GM06990 (cell line): ENCODE data around the gene RAB11FIP3.
"Not testable (repeated sequence)": the region's sequence is repeated elsewhere in the genome, so short reads cannot be mapped to it uniquely, and the experiment has no call there.

Source experiments
- DNase-seq: peaks from one replicate; pipeline ENCODE4 v3.0.0-alpha.2; 2011; ENCODE audit not compliant: insufficient read length; ENCODE audit errors: extremely low read depth
- H3K27me3 ChIP-seq: replicated peaks from 2 replicates; pipeline ENCODE4 v1.6.0; 2011; ENCODE audit warnings: low read length; ENCODE audit not compliant: control insufficient read depth, insufficient read depth
- H3K36me3 ChIP-seq: 2 replicates; pipeline ENCODE4 v1.5.1; 2011; ENCODE audit warnings: low read length; ENCODE audit not compliant: control insufficient read depth, insufficient read depth
- H3K4me3 ChIP-seq: replicated peaks from 2 replicates; pipeline ENCODE4 v1.5.1; 2011; ENCODE audit warnings: low read depth, mild to moderate bottlenecking, control low read depth, low read length
- TF ChIP-seq, protein P1 (sequence below): IDR thresholded peaks from 2 replicates; pipeline ENCODE4 v1.5.1; 2011; ENCODE audit warnings: low read length, control low read depth, mild to moderate bottlenecking, inconsistent platforms; ENCODE audit not compliant: insufficient read depth, poor library complexity, severe bottlenecking

The RAB11FIP3 gene

DNA sequence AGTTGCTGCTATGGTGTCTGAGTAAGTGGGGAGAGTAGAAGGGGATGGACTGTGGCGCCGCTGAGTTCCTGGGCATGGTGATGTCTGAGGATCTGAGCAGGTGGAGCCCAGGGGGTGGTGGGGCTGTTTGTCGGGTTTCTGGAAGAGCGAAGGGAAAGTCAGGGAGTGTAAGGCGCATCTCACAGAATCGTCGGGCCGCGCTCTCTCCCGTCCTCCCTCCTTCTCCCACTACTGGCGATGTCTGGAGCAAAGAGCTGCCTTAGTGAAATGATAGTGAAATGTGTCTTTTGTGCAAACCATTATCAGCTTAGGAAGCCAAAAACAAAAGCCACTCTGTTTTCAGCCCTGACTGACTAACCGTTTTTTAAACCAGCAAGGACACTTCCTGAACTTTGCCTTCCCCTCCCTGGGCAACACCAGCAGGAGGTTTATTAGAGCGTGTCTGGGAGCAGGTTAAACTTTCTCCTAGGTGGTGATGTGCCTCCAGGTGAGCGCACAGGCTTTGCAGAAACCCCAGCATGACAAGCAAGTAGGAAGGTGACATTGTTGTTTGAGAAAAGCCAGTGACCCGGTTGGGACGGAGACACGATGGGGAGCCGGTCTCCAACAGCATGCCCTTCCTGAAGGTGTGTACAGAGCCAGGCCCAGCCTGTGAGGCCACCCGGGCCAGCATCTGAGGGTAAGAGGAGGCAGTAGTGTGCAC, 49.1 kb downstream of the RAB11FIP3 start:
- Histone ChIP-seq H3K27me3 (no peaks in the 10 kb centered on the region), H3K4me3 (no peak overlapping the region), H3K36me3 (peaks cover 2% of the 10 kb centered on the region)
- no peak for DNase-seq
- TF ChIP-seq, protein P1, sequence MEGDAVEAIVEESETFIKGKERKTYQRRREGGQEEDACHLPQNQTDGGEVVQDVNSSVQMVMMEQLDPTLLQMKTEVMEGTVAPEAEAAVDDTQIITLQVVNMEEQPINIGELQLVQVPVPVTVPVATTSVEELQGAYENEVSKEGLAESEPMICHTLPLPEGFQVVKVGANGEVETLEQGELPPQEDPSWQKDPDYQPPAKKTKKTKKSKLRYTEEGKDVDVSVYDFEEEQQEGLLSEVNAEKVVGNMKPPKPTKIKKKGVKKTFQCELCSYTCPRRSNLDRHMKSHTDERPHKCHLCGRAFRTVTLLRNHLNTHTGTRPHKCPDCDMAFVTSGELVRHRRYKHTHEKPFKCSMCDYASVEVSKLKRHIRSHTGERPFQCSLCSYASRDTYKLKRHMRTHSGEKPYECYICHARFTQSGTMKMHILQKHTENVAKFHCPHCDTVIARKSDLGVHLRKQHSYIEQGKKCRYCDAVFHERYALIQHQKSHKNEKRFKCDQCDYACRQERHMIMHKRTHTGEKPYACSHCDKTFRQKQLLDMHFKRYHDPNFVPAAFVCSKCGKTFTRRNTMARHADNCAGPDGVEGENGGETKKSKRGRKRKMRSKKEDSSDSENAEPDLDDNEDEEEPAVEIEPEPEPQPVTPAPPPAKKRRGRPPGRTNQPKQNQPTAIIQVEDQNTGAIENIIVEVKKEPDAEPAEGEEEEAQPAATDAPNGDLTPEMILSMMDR, result no peak

DNA sequence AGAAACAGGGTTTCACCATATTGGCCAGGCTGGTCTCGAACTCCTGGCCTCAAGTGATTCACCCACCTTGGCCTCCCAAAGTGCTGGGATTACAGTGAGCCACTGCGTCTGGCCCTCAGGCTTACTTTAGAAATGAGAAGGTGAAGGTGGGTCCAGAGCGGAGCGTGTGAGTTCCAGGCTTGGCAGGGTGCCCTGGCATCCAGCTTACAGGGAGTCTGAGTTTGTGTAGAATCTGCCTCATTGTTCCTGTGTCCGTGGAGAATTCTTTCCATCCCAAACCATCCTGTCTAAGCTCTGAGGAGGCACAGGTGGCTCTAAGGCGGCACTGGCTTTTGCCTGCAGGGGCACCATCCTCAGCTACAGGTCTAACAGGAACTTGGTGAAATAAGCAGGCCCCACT, 50.6 kb downstream of the RAB11FIP3 start:
- Histone ChIP-seq H3K27me3 (no peaks in the 10 kb centered on the region), H3K36me3 (peaks cover 2% of the 10 kb centered on the region), H3K4me3 (no peak overlapping the region)
- TF ChIP-seq, protein P1, result no peak
- no peak for DNase-seq

DNA sequence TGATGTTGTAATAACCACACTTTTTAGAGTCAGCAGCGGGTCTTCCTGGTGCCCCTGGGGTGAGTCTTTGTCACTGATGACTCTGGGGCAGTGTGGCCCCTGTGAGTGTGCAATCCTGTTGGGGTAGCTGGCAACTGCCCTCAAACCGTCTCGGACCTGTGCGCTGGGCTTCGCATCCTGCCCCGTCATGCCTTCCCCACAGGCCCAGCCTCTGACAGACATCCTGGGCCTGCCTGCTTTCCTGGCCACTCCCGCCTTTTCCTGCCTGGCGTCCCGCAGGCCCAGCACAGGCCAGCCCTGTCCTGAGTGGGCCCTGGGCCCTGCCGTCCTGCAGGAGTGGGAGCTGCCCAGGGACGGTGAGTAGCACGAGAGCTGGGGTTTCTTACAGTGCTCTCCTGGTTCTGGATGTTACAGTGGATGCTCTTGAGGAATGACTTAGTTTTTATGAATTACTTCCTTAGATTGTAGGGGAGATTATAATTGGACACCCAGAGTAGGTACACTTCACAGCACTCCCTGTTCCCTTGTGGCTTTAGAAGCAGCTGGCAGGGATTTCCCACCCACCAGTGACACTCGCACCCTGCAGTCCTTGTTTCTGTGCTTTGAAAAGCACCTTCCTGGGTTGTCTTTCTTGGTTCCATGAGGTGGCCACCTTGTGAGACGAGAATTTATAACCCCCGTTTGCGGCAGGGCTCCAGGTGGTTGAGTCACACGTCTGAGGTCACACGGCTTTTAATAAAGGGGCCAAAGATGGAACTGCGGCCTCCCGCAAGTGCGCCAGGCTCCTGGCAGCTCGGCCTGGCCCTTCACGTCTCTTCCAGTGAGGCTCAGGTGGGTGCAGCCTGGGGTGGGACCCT, 52.1 kb downstream of the RAB11FIP3 start:
- TF ChIP-seq, protein P1, result no peak
- DNase-seq, result no peak
- Histone ChIP-seq H3K36me3 (peaks cover 3% of the 10 kb centered on the region), H3K27me3 (no peaks in the 10 kb centered on the region), H3K4me3 (no peak overlapping the region)

DNA sequence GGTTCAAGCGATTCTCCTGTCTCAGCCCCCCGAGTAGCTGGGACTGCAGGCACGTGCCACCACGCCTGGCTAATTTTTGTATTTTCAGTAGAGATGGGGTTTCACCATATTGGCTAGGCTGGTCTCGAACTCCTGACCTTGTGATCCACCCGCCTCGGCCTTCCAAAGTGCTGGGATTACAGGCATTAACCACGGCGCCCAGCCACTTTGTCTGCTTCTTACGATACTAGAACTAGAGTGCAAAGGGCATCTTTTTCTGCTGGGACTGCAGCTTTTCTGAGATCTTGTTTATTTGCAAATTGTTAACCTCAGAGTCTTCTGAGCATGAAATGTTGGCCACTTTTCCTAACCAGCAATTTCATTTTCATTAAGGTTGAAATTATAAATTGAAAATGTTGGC, 52.8 kb downstream of the RAB11FIP3 start:
- not testable (repeated sequence) for H3K27me3 ChIP-seq, DNase-seq, H3K36me3 ChIP-seq, H3K4me3 ChIP-seq

DNA sequence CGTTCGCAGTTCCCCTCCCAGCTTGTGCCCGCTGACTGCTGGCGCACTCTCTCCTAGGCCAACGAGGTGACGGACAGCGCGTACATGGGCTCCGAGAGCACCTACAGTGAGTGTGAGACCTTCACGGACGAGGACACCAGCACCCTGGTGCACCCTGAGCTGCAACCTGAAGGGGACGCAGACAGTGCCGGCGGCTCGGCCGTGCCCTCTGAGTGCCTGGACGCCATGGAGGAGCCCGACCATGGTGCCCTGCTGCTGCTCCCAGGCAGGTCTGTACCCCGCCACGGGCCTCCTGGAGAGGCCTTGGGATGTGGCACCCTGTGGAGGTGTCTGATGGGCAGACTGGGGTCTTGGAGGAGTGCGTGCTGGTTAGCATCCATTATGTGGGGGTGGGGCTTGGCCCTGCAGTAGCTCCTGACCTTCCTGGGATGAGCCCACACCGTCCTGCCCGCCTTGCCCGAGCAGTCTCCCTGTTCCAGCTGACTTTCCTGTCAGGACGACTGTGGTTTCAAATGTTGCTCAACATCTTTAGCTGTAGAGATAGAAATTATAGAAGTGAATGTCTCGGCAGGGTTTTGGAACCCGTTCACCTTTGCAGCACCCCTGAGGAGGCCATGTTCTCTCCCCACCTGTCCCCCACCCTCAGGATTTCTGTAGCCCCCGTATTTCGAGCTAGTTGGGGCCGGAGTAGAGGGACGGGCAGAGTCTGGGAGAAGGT, 57.2 kb downstream of the RAB11FIP3 start:
- Histone ChIP-seq H3K27me3 (no peaks in the 10 kb centered on the region), H3K36me3 (peaks cover 3% of the 10 kb centered on the region), H3K4me3 (no peak overlapping the region)
- DNase-seq, result no peak
- TF ChIP-seq, protein P1, result no peak
